GM04504 (cell line): Measurements from ENCODE around the gene CCDC85C.

Experiments used
- DNase-seq: peaks from one replicate; pipeline ENCODE4 v3.0.0-alpha.2; 2012; ENCODE audit warnings: low read depth

CCDC85C gene

GRCh38 chr14:99539491-99539890, 64.5 kb downstream of the CCDC85C start:
- no peak for DNase-seq

- DNase-seq, result no peak
These were observed 65.3 kb downstream of the CCDC85C start for GRCh38 chr14:99538733-99539132.

- no peak for DNase-seq
These were observed 65.7 kb downstream of the CCDC85C start for GRCh38 chr14:99538275-99538674.

- DNase-seq, result peak; percentile 48
These were observed 66.6 kb downstream of the CCDC85C start for GRCh38 chr14:99537399-99537798.

GRCh38 chr14:99535908-99536778, 67.9 kb downstream of the CCDC85C start:
- no peak for DNase-seq

GRCh38 chr14:99535448-99535847, 68.6 kb downstream of the CCDC85C start:
- no peak for DNase-seq

GRCh38 chr14:99534863-99535262, 69.1 kb downstream of the CCDC85C start:
- no peak for DNase-seq

- DNase-seq, result no peak
These were observed 69.7 kb downstream of the CCDC85C start for GRCh38 chr14:99534333-99534732.

- DNase-seq, result no peak
These were observed 71.7 kb downstream of the CCDC85C start for GRCh38 chr14:99532310-99532709.

- DNase-seq, result no peak
These were observed 72.5 kb downstream of the CCDC85C start for GRCh38 chr14:99531251-99532096.

GRCh38 chr14:99530407-99531155, 73.4 kb downstream of the CCDC85C start:
- no peak for DNase-seq

GRCh38 chr14:99529899-99530298, 74.1 kb downstream of the CCDC85C start:
- DNase-seq, result no peak

- no peak for DNase-seq
These were observed 76.5 kb downstream of the CCDC85C start for GRCh38 chr14:99527427-99528076.

GRCh38 chr14:99527026-99527425, 77.0 kb downstream of the CCDC85C start:
- DNase-seq, result no peak

- DNase-seq, result no peak
These were observed 78.3 kb downstream of the CCDC85C start for GRCh38 chr14:99525699-99526080.

- DNase-seq, result no peak
These were observed 79.0 kb downstream of the CCDC85C start for GRCh38 chr14:99524804-99525698.

- no peak for DNase-seq
These were observed 79.8 kb downstream of the CCDC85C start for GRCh38 chr14:99524091-99524661.

GRCh38 chr14:99523704-99524055, 80.3 kb downstream of the CCDC85C start:
- DNase-seq, result no peak

- DNase-seq, result no peak
These were observed 80.9 kb downstream of the CCDC85C start for GRCh38 chr14:99522934-99523703.

- peak; percentile 32 for DNase-seq
These were observed 81.5 kb downstream of the CCDC85C start for GRCh38 chr14:99522457-99522891.
